Esophagus squamous epithelium (tissue), 5 donors: ENCODE measurements around the gene FOSL2. TPM values are rescaled to one million over a fixed set of nuclear protein-coding genes. Genes with fewer than 3 reads are reported as not detected.

ENCODE experiments used
- DNase-seq: peaks from one replicate; lab custom pipeline; 2025; lab: John Stamatoyannopoulos, UW
- H3K27ac ChIP-seq, 4 donors: fragments of 200-600 bp; sonication (generic); one replicate each; pipeline ENCODE4 v1.5.1; 2016 to 2019; ENCODE audit warnings: mild to moderate bottlenecking in 1 of 4
- H3K27me3 ChIP-seq, 4 donors: fragments of 200-600 bp; sonication (generic); 1 replicate in 3 of 4; 2 replicates in 1 of 4; pipeline versions ENCODE4 v1.5.1 to v1.6.0; 2017 to 2021; ENCODE audit warnings: antibody characterized with exemption in 1 of 4
- H3K36me3 ChIP-seq, 3 donors: fragments of 200-600 bp; sonication (generic); one replicate each; pipeline ENCODE4 v1.5.1; 2016 to 2019
- H3K4me1 ChIP-seq, 3 donors: fragments of 200-600 bp; sonication (generic); one replicate each; pipeline ENCODE4 v1.5.1; 2017 to 2019
- H3K4me3 ChIP-seq, 4 donors: fragments of 200-600 bp; sonication (generic); 1 replicate in 3 of 4; 2 replicates in 1 of 4; pipeline ENCODE4 v1.5.1; 2016 to 2019; ENCODE audit warnings: mild to moderate bottlenecking in 2 of 4, moderate library complexity in 1 of 4
- H3K9me3 ChIP-seq, 3 donors: fragments of 200-600 bp; sonication (generic); one replicate each; pipeline ENCODE4 v1.5.1; 2016 to 2019
- POLR2A ChIP-seq, 4 donors: fragments of 450-650 bp; IDR thresholded peaks; one replicate each; pipeline ENCODE4 v1.6.1; 2017; ENCODE audit warnings: antibody characterized with exemption in 4 of 4, mild to moderate bottlenecking in 4 of 4, moderate library complexity in 3 of 4
- WGBS, 2 donors: methylation state at CpG; one replicate each; pipeline ENCODE4 v1.1.5; 2018; 5-methylcytosine and 5-hydroxymethylcytosine counted together
- intact Hi-C: fragments of 100-400 bp; cut with DNase I; formaldehyde crosslinking; loops from one replicate; pipeline ENCODE4 v1.15.0; 2022
- total RNA-seq, 4 donors: library from RNA; depleted of rRNA; stranded (reverse); fragments of >200 nt; gene quantifications; one replicate each; pipeline ENCODE4 v1.1.0, GENCODE V29; 2016
- TF ChIP-seq, protein P1 (sequence below), 6 experiments: fragments of 450-650 bp in 4 of 6; fragments of 200-600 bp in 2 of 6; sonication (generic) in 2 of 6; IDR thresholded peaks; one replicate each; pipeline ENCODE4 v1.5.1; 2016 to 2019; ENCODE audit warnings: antibody characterized with exemption in 6 of 6, mild to moderate bottlenecking in 4 of 6, moderate library complexity in 4 of 6
- donor health status: DM: yes; HTN: yes; CAD: no.

Gene FOSL2
- total RNA-seq, 4 donors from 2014 or later, result 100 to 234 (median 144) TPM

DNA sequence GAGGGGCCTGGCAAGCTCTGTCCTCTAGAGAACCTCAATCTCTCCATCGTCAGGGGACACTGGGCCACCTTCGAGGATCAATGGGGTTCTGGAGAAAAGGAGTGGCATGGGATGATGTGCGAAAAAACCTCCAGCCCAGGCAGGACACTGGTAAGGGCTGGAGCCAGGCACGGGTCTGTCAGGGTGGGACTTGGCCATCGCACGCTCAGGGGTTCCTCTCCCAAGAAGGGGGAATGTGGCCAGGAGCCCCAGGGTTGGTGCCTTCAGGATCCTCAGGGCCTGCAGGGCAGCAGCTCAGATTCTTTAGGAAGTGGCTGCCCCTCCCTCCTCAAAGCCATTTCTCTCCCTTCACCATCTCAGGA is 56.4 kb downstream of the FOSL2 start:
- TF ChIP-seq, protein P1, sequence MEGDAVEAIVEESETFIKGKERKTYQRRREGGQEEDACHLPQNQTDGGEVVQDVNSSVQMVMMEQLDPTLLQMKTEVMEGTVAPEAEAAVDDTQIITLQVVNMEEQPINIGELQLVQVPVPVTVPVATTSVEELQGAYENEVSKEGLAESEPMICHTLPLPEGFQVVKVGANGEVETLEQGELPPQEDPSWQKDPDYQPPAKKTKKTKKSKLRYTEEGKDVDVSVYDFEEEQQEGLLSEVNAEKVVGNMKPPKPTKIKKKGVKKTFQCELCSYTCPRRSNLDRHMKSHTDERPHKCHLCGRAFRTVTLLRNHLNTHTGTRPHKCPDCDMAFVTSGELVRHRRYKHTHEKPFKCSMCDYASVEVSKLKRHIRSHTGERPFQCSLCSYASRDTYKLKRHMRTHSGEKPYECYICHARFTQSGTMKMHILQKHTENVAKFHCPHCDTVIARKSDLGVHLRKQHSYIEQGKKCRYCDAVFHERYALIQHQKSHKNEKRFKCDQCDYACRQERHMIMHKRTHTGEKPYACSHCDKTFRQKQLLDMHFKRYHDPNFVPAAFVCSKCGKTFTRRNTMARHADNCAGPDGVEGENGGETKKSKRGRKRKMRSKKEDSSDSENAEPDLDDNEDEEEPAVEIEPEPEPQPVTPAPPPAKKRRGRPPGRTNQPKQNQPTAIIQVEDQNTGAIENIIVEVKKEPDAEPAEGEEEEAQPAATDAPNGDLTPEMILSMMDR (IDR thresholded peaks at IDR 0.05), result no peak
- TF ChIP-seq POLR2A (IDR thresholded peaks at IDR 0.05), result no peak
- 88% methylated on average over 6 of the region's 6 CpGs; no CpG with 5 or more reads in 1 of the 2 donors for WGBS, 2 donors
- Histone ChIP-seq H3K9me3 (no peaks in the 10 kb centered on the region), H3K4me1 (peaks cover 45 to 80% (median 57%) of the 10 kb centered on the region in 3 donors), H3K36me3 (no peaks in the 10 kb centered on the region), H3K27me3 (no peaks in the 10 kb centered on the region), H3K27ac (peak overlapping the region in 1 of 4 donors; percentile 34), H3K4me3 (no peak overlapping the region)
- no peak for DNase-seq
- intact Hi-C loops, result no loop called here

- TF ChIP-seq, protein P1 (IDR thresholded peaks at IDR 0.05), result no peak
- TF ChIP-seq POLR2A (IDR thresholded peaks at IDR 0.05), result no peak
- H3K27ac ChIP-seq, result peak overlapping the region in 1 of 4 donors; percentile 34
- DNase-seq, result no peak
- H3K36me3 ChIP-seq, result no peaks in the 10 kb centered on the region
- H3K4me3 ChIP-seq, result no peak overlapping the region
- H3K27me3 ChIP-seq, result no peaks in the 10 kb centered on the region
- WGBS, 2 donors, result 50 to 59% methylated on average over 16 to 17 of the region's 17 CpGs
- peaks cover 46 to 87% (median 61%) of the 10 kb centered on the region in 3 donors for H3K4me1 ChIP-seq
- intact Hi-C loops, result no loop called here
- H3K9me3 ChIP-seq, result no peaks in the 10 kb centered on the region
Observed at GRCh38 chr2:28449488-28450395, 57.1 kb downstream of the FOSL2 start.

GRCh38 chr2:28450901-28451565 is 58.4 kb downstream of the FOSL2 start:
- DNase-seq, result no peak
- WGBS, 2 donors, result 82 to 83% methylated on average over 15 of the region's 15 CpGs
- intact Hi-C loops, result no loop called here

GRCh38 chr2:28451793-28452533 is 59.3 kb downstream of the FOSL2 start:
- Histone ChIP-seq H3K4me3 (no peak overlapping the region), H3K4me1 (peaks cover 35 to 68% (median 46%) of the 10 kb centered on the region in 3 donors), H3K27ac (no peak overlapping the region), H3K9me3 (no peaks in the 10 kb centered on the region), H3K27me3 (no peaks in the 10 kb centered on the region), H3K36me3 (no peaks in the 10 kb centered on the region)
- DNase-seq, result no peak
- TF ChIP-seq, protein P1 (IDR thresholded peaks at IDR 0.05), result no peak
- no peak for TF ChIP-seq POLR2A (IDR thresholded peaks at IDR 0.05)
- intact Hi-C loops, result no loop called here
- WGBS, 2 donors, result 74 to 78% methylated on average over 3 to 6 of the region's 19 CpGs

More at GRCh38 chr2:28450901-28451565, 58.4 kb downstream of the FOSL2 start:
- Histone ChIP-seq H3K27ac (no peak overlapping the region), H3K36me3 (no peaks in the 10 kb centered on the region), H3K4me3 (no peak overlapping the region), H3K9me3 (no peaks in the 10 kb centered on the region), H3K4me1 (peaks cover 38 to 77% (median 55%) of the 10 kb centered on the region in 3 donors), H3K27me3 (no peaks in the 10 kb centered on the region)
- TF ChIP-seq, protein P1 (IDR thresholded peaks at IDR 0.05), result no peak
- no peak for TF ChIP-seq POLR2A (IDR thresholded peaks at IDR 0.05)
